H9 (cell line): Measurements from ENCODE around the gene VEGFB. TPM values are rescaled to one million over a fixed set of nuclear protein-coding genes. Genes with fewer than 3 reads are reported as not detected.

Experiments used
- DNase-seq: peaks from one replicate; pipeline ENCODE4 v3.0.0-alpha.2; 2017
- H2AFZ ChIP-seq: one replicate; pipeline ENCODE4 v1.6.1; 2013; ENCODE audit warnings: mild to moderate bottlenecking, low read length, control low read depth, moderate library complexity
- H2AK5ac ChIP-seq: 2 replicates; pipeline ENCODE4 v1.6.1; 2013; ENCODE audit warnings: low read length, control low read depth, mixed read lengths; ENCODE audit not compliant: insufficient read length
- H2BK120ac ChIP-seq: one replicate; pipeline ENCODE4 v1.6.1; 2013; ENCODE audit warnings: low read depth, mild to moderate bottlenecking, low read length, control low read depth, inconsistent platforms; ENCODE audit not compliant: poor library complexity, severe bottlenecking
- H2BK12ac ChIP-seq: 2 replicates; pipeline ENCODE4 v1.6.1; 2013; ENCODE audit warnings: low read length, control low read depth, mixed read lengths, low read depth; ENCODE audit not compliant: insufficient read length
- H2BK15ac ChIP-seq: 2 replicates; pipeline ENCODE4 v1.6.1; 2013; ENCODE audit warnings: low read depth, low read length, control low read depth
- H2BK20ac ChIP-seq: one replicate; pipeline ENCODE4 v1.6.1; 2013; ENCODE audit warnings: low read depth, mild to moderate bottlenecking, low read length, control low read depth, inconsistent platforms; ENCODE audit not compliant: poor library complexity, severe bottlenecking
- H2BK5ac ChIP-seq: 2 replicates; pipeline ENCODE4 v1.6.1; 2013; ENCODE audit warnings: low read length, control low read depth, mixed read lengths; ENCODE audit not compliant: insufficient read length
- H3K14ac ChIP-seq: 2 replicates; pipeline ENCODE4 v1.6.1; 2013; ENCODE audit warnings: low read length, control low read depth; ENCODE audit not compliant: insufficient read depth
- H3K18ac ChIP-seq: 2 replicates; pipeline ENCODE4 v1.6.1; 2013; ENCODE audit warnings: low read depth, mild to moderate bottlenecking, mixed read lengths, low read length, control low read depth; ENCODE audit not compliant: insufficient read length
- H3K23ac ChIP-seq: 2 replicates; pipeline ENCODE4 v1.6.1; 2013; ENCODE audit warnings: low read length, control low read depth, mixed read lengths, low read depth; ENCODE audit not compliant: insufficient read length
- H3K23me2 ChIP-seq: 2 replicates; pipeline ENCODE4 v1.6.1; 2013; ENCODE audit warnings: low read depth, mild to moderate bottlenecking, mixed read lengths, low read length, control low read depth; ENCODE audit not compliant: insufficient read length, poor library complexity, severe bottlenecking
- H3K27ac ChIP-seq: 2 replicates; pipeline ENCODE4 v1.5.1; 2013; ENCODE audit warnings: low read length, control low read depth, mixed read lengths, low read depth; ENCODE audit not compliant: insufficient read length
- H3K27me3 ChIP-seq: 2 replicates; pipeline ENCODE4 v1.6.1; 2013; ENCODE audit warnings: low read length, control low read depth, inconsistent platforms; ENCODE audit not compliant: insufficient read depth
- H3K4ac ChIP-seq: 2 replicates; pipeline ENCODE4 v1.6.1; 2013; ENCODE audit warnings: low read depth, mild to moderate bottlenecking, control low read depth, inconsistent platforms, low read length, moderate library complexity
- H3K4me1 ChIP-seq: 2 replicates; pipeline ENCODE4 v1.6.1; 2013; ENCODE audit warnings: low read length, control low read depth, inconsistent platforms; ENCODE audit not compliant: insufficient read depth
- H3K4me2 ChIP-seq: 2 replicates; pipeline ENCODE4 v1.6.1; 2013; ENCODE audit warnings: low read length, control low read depth, mixed read lengths; ENCODE audit not compliant: insufficient read length, insufficient read depth
- H3K56ac ChIP-seq: 2 replicates; pipeline ENCODE4 v1.6.1; 2013; ENCODE audit warnings: low read depth, mild to moderate bottlenecking, mixed read lengths, low read length, control low read depth; ENCODE audit not compliant: insufficient read length
- H3K79me1 ChIP-seq: 2 replicates; pipeline ENCODE4 v1.6.1; 2013; ENCODE audit warnings: low read depth, mild to moderate bottlenecking, moderate library complexity, low read length, control low read depth, inconsistent platforms; ENCODE audit not compliant: insufficient read depth, poor library complexity, severe bottlenecking
- H3K79me2 ChIP-seq: 2 replicates; pipeline ENCODE4 v1.6.1; 2013; ENCODE audit warnings: low read length, control low read depth, inconsistent platforms; ENCODE audit not compliant: insufficient read depth
- H3K9ac ChIP-seq: 2 replicates; pipeline ENCODE4 v1.6.1; 2013; ENCODE audit warnings: low read length, control low read depth, mixed read lengths; ENCODE audit not compliant: insufficient read length; ENCODE audit errors: extremely low read depth
- H3K9me3 ChIP-seq: one replicate; pipeline ENCODE4 v1.6.1; 2013; ENCODE audit warnings: low read depth, low read length, inconsistent platforms; ENCODE audit not compliant: control insufficient read depth
- H3T11ph ChIP-seq: one replicate; pipeline ENCODE4 v1.6.1; 2013; ENCODE audit warnings: mild to moderate bottlenecking, low read length, control low read depth, inconsistent platforms
- H4K20me1 ChIP-seq: one replicate; pipeline ENCODE4 v1.6.1; 2013; ENCODE audit not compliant: control insufficient read depth, insufficient read length, insufficient read depth
- H4K5ac ChIP-seq: 2 replicates; pipeline ENCODE4 v1.6.1; 2013; ENCODE audit warnings: low read depth, mild to moderate bottlenecking, mixed read lengths, low read length, control low read depth; ENCODE audit not compliant: insufficient read length
- H4K8ac ChIP-seq: replicated peaks from 2 replicates; pipeline ENCODE4 v1.6.1; 2013; ENCODE audit warnings: low read length, control low read depth, mixed read lengths, low read depth; ENCODE audit not compliant: insufficient read length
- H4K91ac ChIP-seq: 2 replicates; pipeline ENCODE4 v1.6.1; 2013; ENCODE audit warnings: low read depth, mild to moderate bottlenecking, moderate library complexity, mixed read lengths, low read length, control low read depth; ENCODE audit not compliant: insufficient read length
- H3K27ac Mint-ChIP-seq, 3 experiments: 2 replicates in 2 of 3; 3 replicates in 1 of 3; pipeline ENCODE4 v1.8.0; 2020 to 2021; ENCODE audit warnings: mixed read lengths in 3 of 3, mild to moderate bottlenecking in 1 of 3, moderate library complexity in 1 of 3
- H3K27me3 Mint-ChIP-seq: 2 replicates; pipeline ENCODE4 v1.8.0; 2021; ENCODE audit warnings: low read depth, mild to moderate bottlenecking, moderate library complexity, mixed read lengths
- H3K36me3 Mint-ChIP-seq, 3 experiments: 2 replicates in 2 of 3; 3 replicates in 1 of 3; pipeline ENCODE4 v1.8.0; 2020 to 2021; ENCODE audit warnings: low read depth in 3 of 3, mixed read lengths in 3 of 3; ENCODE audit not compliant: insufficient read depth in 1 of 3
- H3K4me1 Mint-ChIP-seq, 2 experiments: 2 replicates each; pipeline ENCODE4 v1.8.0; 2020; ENCODE audit warnings: mixed read lengths in 2 of 2
- H3K4me3 Mint-ChIP-seq, 2 experiments: 2 replicates in 1 of 2; 3 replicates in 1 of 2; pipeline ENCODE4 v1.8.0; 2020 to 2021; ENCODE audit warnings: mild to moderate bottlenecking in 2 of 2, mixed read lengths in 2 of 2, moderate library complexity in 1 of 2
- H3K9me3 Mint-ChIP-seq, 2 experiments: 2 replicates in 1 of 2; 3 replicates in 1 of 2; pipeline ENCODE4 v1.8.0; 2020; ENCODE audit warnings: mild to moderate bottlenecking in 2 of 2, mixed read lengths in 2 of 2, moderate library complexity in 1 of 2
- CTCF ChIP-seq: fragments of 200-600 bp; sonication (generic); conservative IDR thresholded peaks from 3 replicates; pipeline ENCODE4 v1.8.0; 2021; ENCODE audit warnings: antibody characterized with exemption, mild to moderate bottlenecking
- WGBS: extraction: QIAGEN DNeasy Blood & Tissue Kit; methylation state at CpG from one replicate; pipeline ENCODE4 v1.1.7; 2013; ENCODE audit warnings: missing lambda C conversion rate, low lambda C conversion rate, mixed read lengths; ENCODE audit not compliant: insufficient read length; ENCODE audit errors: extremely low coverage; 5-methylcytosine and 5-hydroxymethylcytosine counted together
- total RNA-seq: library from RNA; stranded (reverse); gene quantifications from 2 replicates; pipeline ENCODE4 v1.2.1, GENCODE V29; 2021

The VEGFB gene
- total RNA-seq, 1 experiment from 2014 or later = 57.7 TPM

GRCh38 chr11:64284048-64284961 is 49.9 kb downstream of the VEGFB start, which contains the start of gene BAD:
Gene BAD (minus strand): TSS chr11:64284665. CDS start chr11:64284368, 297 bp downstream.
- Mint-ChIP-seq H3K9me3 (no peaks in the 10 kb centered on the region; a peak in 1 of 5 replicates), H3K4me3 (peak within 1 kb of the TSS; percentile 82 to 90), H3K27me3 (peaks cover 12% of the 10 kb centered on the region), H3K27ac (peak within 1 kb of the TSS in 1 of 3 experiments; percentile 68; a peak in 1 of 7 replicates), H3K36me3 (peaks cover 0 to 18% (median 13%) of the 10 kb centered on the region in 3 experiments; a peak in 6 of 7 replicates), H3K4me1 (peaks cover 8 to 12% of the 10 kb centered on the region in 2 experiments)
- Histone ChIP-seq H2BK120ac (no peak within 1 kb of the TSS), H3K18ac (peak within 1 kb of the TSS; percentile 74), H3K4ac (no peak within 1 kb of the TSS), H2AFZ (no peak within 1 kb of the TSS), H3K4me2 (peak within 1 kb of the TSS; percentile 82), H3K27me3 (no peaks in the 10 kb centered on the region), H3K4me1 (no peaks in the 10 kb centered on the region), H4K20me1 (no peaks in the 10 kb centered on the region), H3K9me3 (no peaks in the 10 kb centered on the region), H2AK5ac (no peak within 1 kb of the TSS), H4K91ac (no peak within 1 kb of the TSS), H3K79me1 (no peaks in the 10 kb centered on the region), H2BK12ac (no peak within 1 kb of the TSS), H3K14ac (peak within 1 kb of the TSS; percentile 42; the same call in 1 of the 2 replicates), H3K56ac (no peak within 1 kb of the TSS), H3T11ph (no peak within 1 kb of the TSS), H3K23ac (no peak within 1 kb of the TSS), H4K8ac (no peak within 1 kb of the TSS), H3K27ac (no peak within 1 kb of the TSS), H2BK15ac (no peak within 1 kb of the TSS), H2BK20ac (no peak within 1 kb of the TSS), H3K79me2 (no peaks in the 10 kb centered on the region), H3K9ac (no peak within 1 kb of the TSS), H2BK5ac (no peak within 1 kb of the TSS), H3K23me2 (peaks cover 15% of the 10 kb centered on the region), H4K5ac (no peak within 1 kb of the TSS)
- DNase-seq = peak; percentile 96
- no CpG with 5 or more reads among the region's 44 CpGs for whole genome bisulfite sequencing
- no peak for TF ChIP-seq CTCF
